HG03520 (cell line): ENCODE data around the gene RASSF8.
"Not testable (repeated sequence)": the region's sequence is repeated elsewhere in the genome, so short reads cannot be mapped to it uniquely, and the experiment has no call there.

Experiments
- ATAC-seq: cut with Tn5 transposase; IDR thresholded peaks from one replicate; pipeline ENCODE4 v1.9.1; 2021; ENCODE audit warnings: mild to moderate bottlenecking, moderate library complexity; ENCODE audit not compliant: unreplicated experiment

Gene RASSF8

DNA sequence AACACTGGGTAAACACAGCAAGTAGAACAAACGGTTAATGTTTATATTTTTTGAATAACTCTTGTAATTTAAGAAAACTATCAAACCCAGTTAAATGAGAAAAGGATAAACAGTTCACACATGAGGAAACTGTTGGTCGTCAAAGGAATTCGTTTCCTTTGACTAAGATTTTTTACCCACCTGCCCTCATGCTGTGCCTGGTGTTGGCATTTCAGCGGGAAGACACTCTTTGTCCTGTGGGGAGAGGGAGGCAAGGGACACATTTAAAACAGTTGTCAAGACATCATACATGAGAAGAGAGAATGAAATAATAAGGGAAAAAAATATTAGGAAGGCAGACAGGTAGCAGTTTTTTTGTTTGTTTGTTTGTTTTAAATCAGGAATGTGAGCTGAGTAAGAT, 95.9 kb downstream of the RASSF8 start:
- no peak for ATAC-seq

DNA sequence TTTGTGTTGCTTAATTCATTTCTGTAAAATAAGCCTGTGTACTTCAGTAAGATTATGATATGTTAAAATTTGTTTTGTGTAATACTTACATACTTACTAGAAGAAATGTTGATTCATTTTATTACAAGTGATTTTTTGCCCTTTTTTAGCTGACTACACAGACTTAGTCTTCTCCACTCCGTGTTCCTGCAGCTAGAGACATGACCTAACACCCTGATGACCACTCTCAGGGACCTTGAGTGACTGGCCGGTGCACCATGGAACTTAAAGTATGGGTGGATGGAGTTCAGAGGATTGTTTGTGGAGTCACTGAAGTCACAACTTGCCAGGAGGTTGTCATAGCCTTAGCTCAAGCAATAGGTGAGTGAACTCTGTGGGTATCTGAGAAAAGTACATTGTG, 96.6 kb downstream of the RASSF8 start:
- no peak for ATAC-seq

DNA sequence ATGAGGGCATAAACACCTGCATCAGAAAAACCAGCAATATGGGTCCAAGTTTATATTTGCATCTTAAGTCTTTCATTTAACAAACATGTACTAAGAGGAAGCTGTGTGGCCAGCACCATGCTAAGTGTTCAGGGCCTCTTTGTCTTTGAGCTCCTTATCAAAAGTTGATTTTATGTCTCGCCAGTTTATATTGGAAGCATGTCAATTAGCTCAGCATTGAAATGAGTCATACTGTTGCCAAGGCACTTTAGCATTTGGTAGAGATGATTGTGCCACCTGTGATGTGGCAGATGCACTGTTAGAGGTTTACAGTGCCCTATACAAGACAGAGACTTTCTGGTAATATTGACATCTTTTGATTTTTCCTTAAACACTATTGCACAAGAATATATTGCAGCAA, 97.9 kb downstream of the RASSF8 start:
- ATAC-seq = no peak

DNA sequence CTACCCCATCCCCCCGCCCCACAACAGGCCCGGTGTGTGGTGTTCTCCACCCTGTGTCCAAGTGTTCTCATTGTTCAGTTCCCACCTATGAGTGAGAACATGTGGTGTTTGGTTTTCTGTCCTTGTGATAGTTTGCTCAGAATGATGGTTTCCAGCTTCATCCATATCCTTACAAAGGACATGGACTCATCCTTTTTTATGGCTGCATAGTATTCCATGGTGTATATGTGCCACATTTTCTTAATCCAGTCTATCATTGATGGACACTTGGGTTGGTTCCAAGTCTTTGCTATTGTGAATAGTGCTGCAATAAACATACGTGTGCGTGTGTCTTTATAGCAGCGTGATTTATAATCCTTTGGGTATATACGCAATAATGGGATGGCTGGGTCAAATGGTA, 98.8 kb downstream of the RASSF8 start:
- ATAC-seq = not testable (repeated sequence)

DNA sequence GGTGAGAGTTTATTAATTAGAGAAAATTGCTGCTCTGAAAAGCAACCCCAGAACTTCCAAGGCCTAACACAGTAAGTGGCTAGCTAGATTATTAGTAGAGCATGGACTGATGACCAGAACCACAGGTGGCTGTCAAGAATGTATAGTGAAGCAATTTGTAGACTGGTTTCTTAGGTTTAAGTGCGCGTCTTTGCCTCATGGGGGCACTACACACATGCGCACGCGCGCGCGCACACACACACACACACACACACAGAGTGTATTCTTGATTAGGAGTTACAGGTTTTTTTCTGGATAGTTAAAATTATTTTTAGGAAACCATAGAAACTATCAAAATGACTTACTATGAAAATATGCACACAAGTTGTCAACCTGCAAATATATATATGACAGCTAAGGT, 99.8 kb downstream of the RASSF8 start:
- ATAC-seq = no peak

DNA sequence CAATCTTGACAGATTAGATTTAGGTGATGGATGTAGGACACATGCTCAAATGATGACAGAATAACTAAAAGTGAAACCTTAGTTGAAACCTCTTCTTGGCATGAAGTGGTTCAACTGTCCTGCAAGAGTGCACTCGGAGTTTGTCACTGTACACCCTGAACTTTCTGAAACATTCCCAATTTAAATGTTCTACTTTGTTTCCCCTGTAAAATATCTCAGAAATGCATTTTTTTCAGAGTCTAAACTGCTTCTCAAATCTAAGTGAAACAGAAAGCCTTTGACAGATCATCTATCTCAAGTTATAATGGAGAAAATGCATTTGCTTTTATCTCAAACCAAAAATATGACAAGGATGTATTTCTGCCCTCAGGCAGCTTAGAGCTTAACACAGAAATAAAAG, 100.3 kb downstream of the RASSF8 start:
- no peak for ATAC-seq

DNA sequence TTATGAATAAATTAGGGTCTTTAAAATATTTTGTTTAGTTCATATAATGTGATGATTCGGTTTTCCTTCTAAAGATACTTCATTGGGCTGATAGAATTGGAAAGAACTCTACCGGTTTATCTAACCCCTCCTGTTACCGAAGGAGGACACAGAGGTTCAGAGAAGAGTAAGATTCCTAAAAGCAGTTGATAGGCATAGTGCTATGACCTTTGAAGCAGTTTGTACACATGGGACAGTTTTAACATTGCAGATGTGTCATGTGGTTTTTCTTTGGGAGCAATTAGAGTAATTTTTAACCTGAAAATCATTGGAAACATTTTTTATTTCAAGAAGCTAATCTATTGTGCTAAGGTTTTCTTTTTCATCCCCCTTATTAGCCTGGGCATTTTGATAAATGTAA, 103.5 kb downstream of the RASSF8 start:
- ATAC-seq = no peak

DNA sequence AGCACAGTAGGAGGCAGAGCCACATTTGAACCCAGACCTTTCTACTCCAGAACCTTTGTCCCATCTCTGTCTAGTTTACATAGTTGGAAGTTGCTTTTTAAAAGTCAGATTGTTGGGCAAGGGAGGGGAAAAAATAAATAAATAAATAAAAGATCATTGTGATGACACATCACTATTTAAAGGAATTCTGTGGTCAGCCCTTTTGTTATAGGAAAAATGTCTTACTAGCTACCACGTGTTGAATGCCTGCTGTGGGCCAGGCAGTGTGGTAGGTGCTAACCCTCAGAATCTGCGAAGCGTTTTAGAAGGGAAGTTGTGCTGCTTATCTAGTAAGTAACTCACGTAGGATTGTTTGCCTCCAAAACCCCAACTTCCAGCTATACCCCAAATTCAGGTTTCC, 104.1 kb downstream of the RASSF8 start:
- ATAC-seq = no peak

DNA sequence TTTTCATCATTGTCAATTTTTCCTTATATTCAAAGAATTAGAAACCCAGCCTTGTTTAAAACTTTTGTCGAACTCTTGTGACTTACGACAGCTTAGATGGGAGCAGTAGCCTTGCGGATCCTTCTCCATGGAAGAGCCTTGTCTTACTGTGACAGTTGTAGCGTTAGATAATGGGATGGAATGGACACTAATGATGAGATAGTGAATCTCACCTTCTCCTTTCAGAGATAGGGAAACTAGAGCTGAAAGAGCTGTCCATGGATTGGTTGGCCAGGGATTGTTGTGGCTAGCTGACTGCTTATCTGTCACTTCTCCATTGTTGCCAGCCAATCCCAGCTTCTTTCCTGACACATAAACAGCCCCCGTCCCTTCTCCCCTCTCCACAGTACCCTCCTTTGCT, 107.0 kb downstream of the RASSF8 start:
- no peak for ATAC-seq

DNA sequence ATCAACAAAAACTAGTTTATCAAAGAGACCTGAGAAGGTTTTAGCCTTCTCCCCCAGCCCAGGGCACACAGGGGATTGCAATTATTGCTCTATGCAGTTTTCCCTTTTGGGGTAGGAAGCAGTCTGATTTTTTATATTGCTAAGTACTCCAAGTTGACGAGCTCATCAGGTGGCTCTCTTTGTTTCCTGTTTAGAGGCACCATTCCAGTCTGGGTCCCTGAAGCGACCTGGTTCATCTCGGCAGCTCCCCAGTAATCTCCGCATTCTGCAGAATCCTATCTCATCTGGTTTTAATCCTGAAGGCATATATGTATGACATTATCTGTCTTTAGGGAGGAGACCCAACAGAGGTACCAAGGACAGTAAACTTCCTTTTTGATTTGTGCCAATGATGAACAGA, 110.0 kb downstream of the RASSF8 start:
- ATAC-seq = no peak

DNA sequence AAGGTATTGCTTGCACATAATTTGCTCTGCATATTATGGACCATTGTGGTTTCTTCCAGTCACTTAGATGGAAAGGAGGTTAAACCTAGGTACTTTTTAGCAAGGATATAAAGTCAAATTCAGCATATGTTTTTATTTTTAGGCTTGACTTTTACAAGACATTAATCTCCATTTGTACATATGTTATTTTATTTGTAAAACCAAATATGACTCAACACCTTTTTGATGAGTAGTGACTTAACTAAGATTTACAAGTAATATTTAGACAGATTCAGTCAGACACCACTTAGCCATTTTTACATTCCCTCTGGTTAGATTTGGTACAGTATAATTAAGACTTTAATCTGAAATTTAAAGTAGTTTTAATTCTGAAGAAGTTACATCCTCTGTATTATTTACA, 111.3 kb downstream of the RASSF8 start:
- no peak for ATAC-seq

DNA sequence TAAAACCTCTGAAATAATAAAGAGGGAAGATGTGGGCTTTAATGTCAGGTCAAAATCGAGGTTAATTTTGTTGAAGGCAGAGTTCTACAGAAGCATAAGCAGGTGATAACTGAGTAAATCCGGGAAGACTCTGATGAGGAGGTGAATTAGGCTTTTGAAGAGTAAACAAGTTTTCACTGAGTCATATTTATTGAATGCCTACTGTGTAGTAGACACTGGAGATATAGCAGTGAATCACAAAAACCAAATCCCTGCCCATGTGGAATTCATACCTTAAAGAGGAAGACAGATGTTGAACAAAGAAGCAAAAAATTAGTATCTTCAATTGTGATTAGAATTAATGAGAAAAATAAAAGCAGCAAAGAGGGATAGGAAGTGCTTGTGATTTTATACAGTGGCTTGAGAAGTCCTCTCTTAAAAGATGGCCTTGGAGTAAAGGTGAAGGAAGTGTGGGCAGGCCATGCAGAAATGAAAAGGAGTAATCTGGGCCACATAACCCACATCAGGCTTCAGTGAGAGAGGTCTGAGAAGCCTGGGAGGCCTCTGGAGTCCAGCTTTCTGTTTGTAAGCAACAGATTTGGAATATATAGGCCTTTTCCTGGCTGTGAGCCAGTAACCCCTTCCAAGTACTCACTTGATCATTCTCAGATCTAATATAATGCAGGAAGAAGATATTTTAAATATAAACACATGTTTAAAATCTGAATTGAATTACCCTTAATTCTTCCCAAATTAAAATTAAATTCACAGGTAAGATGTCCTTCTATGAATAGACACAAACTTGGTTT, 119.6 kb downstream of the RASSF8 start:
- ATAC-seq = no peak

DNA sequence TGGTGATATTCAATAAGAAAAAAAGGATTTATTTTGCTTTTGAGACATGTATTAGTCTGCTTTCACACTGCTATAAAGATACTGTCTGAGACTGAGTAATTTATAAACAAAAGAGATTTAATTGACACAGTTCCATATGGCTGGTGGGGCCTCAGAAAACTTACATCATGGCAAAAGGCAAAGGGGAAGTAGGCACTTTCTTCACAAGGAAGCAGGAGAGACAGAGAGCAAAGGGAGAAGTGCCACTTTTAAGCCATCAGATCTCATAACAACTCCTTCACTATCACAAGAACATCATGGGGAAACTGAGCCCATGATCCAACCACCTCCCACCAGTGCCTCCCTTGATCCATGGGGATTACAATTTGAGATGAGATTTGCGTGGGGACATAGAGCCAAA, 122.4 kb downstream of the RASSF8 start:
- ATAC-seq = no peak

DNA sequence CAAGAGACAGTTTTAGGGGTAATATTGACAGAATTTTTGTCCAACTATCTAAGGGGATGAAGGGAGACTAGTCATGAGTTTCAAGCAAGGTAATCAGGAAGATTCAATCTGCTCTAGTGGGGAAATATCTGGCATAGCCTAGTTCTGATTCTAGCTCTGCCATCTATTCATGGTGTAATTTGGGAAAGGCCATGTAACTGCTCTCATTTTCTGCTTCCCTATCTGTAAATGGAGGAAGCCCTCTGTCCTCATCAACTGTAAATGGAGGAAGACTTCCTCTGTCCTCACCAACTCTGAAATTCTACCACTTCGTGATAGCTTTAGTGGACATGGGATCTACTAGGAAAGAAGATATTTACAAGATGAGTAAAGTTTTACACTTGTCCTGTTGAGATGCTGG, 128.5 kb downstream of the RASSF8 start:
- no peak for ATAC-seq

DNA sequence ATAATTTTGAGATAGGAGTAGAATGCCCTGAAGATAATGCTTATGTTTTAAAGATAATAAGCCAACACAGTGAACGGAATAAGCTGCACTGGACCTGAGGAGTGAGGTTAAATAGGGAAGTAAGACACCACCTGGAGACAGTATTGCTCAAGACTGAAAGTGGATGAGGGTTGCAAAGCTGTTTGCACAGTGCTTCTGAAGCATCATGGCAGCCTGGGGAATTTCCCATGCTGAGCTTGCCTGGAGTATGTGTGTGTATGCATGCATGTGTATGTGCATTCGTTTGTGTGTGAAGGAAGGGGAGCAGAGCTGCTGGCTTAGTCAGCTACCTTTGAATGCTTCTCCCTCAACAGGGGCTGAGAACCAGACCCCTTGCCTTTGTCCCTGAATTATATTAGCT, 130.5 kb downstream of the RASSF8 start:
- peak; percentile 98 for ATAC-seq

DNA sequence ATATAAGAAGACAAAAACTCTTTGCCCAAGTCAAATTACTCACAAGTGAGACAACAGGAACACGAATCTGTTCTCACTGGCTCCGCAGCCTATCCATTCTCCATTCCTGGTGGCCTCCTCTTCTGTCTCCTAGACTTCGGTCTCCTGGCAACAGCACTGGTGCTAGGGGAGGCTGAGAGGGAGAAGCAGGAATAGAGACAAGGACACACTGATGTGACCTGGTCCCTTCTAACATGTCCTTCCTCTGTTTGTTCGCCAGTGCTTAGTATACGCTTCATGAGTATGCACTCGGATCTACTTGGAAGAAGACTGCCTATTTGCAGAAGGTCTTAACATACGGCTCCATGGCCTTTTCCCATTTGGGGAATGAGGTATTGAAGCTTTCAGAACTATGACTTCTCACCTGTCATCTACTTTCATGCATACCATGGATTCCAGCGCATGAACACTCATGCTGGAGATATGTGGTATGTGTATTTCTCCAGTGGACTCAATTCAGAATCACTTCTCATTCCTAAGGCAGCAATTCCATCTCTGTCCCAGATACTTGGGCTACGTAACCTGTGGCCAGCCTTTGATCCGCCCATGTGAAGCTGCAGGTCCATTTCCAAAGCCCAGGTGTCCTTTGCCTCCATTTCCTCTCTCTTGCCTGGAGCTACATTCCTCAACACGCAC, 132.5 kb downstream of the RASSF8 start:
- no peak for ATAC-seq

DNA sequence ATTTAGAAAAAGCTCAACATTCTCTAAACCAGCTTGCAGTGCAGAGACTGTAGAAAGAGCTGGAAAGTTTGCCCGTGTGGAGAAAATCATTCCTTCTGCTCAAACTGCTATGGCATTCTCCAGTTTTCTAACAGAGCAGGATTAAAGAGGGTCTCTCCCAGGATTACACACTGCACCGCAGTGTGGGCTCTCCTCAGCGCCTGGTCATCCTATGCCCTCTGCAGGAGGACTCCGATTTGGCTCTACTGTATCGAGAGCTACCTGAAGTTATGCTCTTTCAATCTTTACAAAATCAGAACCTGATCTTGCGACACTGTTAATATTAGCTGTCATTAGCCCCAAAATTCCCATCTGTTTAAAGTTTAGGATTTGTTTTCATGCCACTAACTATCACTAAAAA, 133.3 kb downstream of the RASSF8 start:
- no peak for ATAC-seq

DNA sequence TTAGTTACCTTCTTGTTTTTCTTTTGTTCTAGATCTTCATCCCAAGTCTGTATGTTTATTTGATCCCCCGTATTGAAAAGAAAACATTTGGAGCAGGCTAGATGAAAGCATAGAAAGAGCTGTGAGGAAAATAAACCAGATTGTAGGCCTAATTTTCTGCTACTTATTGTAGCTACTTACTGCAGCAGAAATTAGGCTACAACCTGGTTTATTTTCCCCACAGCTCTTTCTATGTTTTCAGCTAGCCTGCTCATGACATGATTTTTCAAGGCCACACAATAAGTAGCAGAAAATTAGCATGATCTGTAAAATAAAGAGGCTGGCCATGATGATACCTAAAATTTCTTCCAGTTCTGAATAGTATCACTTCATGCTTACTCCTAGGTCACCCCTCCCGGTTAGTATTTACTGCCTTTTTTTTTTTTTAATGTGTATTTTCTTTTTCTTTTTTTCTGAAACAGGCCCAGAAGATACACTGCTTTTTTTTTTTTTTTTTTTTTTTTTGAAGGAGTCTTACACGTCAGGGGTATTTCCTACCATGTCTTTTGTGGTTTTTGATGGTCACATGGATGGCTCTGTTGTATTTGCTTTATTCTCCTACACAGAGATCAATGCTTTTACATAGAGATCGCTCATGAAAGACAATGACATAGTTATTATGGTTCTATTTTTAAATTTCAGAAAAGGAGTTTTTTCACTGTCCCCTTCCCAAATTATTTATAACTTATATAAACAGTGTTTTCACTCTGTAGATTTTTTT, 134.0 kb downstream of the RASSF8 start:
- ATAC-seq = no peak

DNA sequence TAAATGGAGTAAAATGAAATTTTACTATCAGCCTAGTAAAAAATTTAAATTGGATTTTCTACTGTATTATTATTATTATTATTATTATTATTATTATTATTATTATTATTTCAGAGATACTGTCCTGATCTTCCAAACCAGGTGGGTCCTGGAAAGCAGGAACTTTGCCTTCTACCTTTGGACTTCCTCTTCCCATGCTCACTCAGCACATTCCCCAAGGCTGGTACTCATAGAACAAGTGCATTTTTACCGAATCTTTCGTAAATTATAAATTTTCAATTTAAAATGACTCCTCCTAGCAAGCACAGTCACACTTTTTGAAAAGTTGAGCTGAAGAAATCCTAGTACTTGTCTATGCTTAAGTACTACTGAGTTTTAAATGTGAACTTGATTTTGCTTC, 136.7 kb downstream of the RASSF8 start:
- ATAC-seq = no peak

DNA sequence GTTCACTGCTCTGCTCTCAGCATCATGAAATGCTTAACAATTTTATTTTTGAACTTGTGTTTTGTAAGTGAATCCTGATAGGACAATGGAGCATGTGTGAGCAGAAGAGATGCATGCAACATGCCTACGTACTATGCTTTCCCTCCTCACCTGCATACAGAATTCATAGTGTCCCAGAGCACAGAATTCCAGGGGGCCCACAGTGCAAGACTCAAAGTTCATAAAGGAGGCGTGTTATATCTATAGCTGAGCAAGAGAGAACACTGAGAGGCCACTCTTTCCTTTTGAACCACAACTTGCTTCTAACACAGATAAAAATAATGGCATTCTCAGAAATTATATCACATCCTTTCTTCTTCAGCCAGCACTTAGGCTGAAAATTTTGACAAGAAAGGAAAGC, 137.6 kb downstream of the RASSF8 start:
- no peak for ATAC-seq

DNA sequence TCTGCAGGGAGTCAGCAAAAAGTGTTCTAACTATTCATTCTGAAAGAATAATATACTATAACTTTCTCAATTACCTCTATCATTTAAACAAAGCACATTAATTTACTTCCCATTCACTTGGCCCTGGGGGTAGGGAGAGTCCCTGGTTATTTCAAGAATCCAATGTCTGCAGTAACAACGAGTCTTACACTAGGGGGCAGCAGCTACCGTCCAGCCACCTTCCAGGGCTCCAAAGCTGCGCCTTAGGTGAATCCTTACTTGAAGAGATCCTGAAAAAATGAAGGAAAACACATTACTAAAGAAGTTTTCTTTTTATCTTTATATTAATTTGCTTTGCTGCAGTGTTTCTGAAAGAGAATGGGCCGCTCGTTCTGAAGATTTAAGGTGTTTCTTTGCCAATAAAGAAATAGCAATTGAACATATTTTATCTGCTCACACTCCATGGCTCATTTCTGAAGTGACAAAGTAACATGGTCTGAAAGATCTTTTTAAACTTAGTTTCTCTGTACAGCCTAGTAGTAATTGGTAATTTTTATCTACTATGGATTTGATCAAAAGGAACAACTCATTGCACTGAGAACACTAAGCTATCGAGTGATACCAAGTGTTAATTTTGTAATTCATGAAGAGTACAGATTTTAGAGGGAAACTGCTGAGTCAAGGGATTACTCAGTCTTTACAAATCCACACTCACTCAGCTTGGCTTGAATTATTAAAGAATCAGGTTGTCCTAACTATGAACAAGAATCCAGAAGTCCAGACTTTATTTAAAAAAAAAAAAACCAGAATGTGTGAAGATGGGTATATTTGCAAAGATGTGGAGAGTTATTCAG, 138.8 kb downstream of the RASSF8 start:
- peak; percentile 77 for ATAC-seq
